Uterus (tissue), 2 donors: ENCODE results near the gene KPNA3.

Experiments
- POLR2A ChIP-seq, 2 donors: fragments of 450-650 bp; IDR thresholded peaks; one replicate each; pipeline ENCODE4 v1.6.1; 2016; ENCODE audit warnings: antibody characterized with exemption in 2 of 2, mild to moderate bottlenecking in 1 of 2, moderate library complexity in 1 of 2
- TF ChIP-seq, protein P1 (sequence below), 4 experiments: fragments of 200-600 bp in 2 of 4; fragments of 450-650 bp in 2 of 4; sonication (generic) in 2 of 4; IDR thresholded peaks; one replicate each; pipeline ENCODE4 v1.5.1; 2016 to 2019; ENCODE audit warnings: antibody characterized with exemption in 4 of 4, mild to moderate bottlenecking in 2 of 4, moderate library complexity in 1 of 4

DNA sequence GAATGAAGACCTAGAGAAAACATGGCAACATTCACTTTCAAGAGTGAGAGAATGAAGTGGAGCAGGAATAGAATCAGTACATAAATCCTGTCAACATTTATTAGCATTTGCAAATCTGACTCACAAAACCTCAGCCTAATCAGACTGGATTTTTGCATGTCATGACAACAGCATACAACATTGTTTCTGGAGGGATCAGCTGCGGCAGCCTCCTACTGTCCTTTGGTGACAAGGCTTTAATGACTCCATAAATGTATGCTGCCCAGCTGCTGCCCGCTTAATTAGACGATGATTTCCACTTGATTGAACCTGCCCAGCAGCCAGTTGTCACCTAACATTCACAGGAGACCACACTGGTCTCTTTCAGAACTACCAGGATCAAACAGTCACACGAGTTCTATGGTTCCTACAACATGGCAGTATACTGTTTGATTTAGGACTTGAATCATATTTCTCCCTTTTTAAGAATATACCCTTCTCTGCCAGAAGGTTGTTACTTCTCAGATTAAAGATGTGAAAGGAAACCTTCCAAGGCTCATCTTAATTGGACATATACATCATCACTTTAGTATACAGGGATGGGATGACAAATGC, 110.5 kb downstream of the KPNA3 start:
- TF ChIP-seq, protein P1, sequence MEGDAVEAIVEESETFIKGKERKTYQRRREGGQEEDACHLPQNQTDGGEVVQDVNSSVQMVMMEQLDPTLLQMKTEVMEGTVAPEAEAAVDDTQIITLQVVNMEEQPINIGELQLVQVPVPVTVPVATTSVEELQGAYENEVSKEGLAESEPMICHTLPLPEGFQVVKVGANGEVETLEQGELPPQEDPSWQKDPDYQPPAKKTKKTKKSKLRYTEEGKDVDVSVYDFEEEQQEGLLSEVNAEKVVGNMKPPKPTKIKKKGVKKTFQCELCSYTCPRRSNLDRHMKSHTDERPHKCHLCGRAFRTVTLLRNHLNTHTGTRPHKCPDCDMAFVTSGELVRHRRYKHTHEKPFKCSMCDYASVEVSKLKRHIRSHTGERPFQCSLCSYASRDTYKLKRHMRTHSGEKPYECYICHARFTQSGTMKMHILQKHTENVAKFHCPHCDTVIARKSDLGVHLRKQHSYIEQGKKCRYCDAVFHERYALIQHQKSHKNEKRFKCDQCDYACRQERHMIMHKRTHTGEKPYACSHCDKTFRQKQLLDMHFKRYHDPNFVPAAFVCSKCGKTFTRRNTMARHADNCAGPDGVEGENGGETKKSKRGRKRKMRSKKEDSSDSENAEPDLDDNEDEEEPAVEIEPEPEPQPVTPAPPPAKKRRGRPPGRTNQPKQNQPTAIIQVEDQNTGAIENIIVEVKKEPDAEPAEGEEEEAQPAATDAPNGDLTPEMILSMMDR (IDR thresholded peaks at IDR 0.05): no peak
- TF ChIP-seq POLR2A (IDR thresholded peaks at IDR 0.05): no peak
